C4-2B (cell line): ENCODE measurements around the gene ULK3.

Experiments
- CTCF ChIP-seq: fragments of 450-650 bp; conservative IDR thresholded peaks from 2 replicates; pipeline ENCODE4 v1.5.1; 2017; ENCODE audit warnings: mild to moderate bottlenecking
- ZFX ChIP-seq: fragments of 450-650 bp; IDR thresholded peaks from 2 replicates; pipeline ENCODE4 v1.6.1; 2017

GRCh38 chr15:74821091-74821789 is 21.7 kb downstream of the ULK3 start:
- no peak for TF ChIP-seq CTCF
- TF ChIP-seq ZFX = no peak
